GM13977 (cell line): Measurements from ENCODE around the gene TMEM8B.

Experiments
- DNase-seq: peaks from one replicate; pipeline ENCODE4 v3.0.0; 2012; ENCODE audit warnings: low spot score
- in situ Hi-C: fragments of 300-500 bp; cut with MboI; formaldehyde crosslinking; loops from one replicate; pipeline ENCODE4 v1.12.0; 2022; ENCODE audit warnings: low sequenced_read_pairs, low pct_unique_long_range_greater_than_20kb, mixed read lengths, inconsistent platforms; ENCODE audit not compliant: unreplicated experiment
- TF ChIP-seq, protein P1 (sequence below): IDR thresholded peaks from 2 replicates; pipeline ENCODE4 v1.5.1; 2012; ENCODE audit warnings: mild to moderate bottlenecking, control low read depth; ENCODE audit not compliant: insufficient read depth; ENCODE audit errors: extremely low read depth, missing control alignments

TMEM8B gene

GRCh38 chr9:35818341-35818740 lies 10.7 kb upstream of the TMEM8B start:
- in situ Hi-C loops = no loop called here
- TF ChIP-seq, protein P1, sequence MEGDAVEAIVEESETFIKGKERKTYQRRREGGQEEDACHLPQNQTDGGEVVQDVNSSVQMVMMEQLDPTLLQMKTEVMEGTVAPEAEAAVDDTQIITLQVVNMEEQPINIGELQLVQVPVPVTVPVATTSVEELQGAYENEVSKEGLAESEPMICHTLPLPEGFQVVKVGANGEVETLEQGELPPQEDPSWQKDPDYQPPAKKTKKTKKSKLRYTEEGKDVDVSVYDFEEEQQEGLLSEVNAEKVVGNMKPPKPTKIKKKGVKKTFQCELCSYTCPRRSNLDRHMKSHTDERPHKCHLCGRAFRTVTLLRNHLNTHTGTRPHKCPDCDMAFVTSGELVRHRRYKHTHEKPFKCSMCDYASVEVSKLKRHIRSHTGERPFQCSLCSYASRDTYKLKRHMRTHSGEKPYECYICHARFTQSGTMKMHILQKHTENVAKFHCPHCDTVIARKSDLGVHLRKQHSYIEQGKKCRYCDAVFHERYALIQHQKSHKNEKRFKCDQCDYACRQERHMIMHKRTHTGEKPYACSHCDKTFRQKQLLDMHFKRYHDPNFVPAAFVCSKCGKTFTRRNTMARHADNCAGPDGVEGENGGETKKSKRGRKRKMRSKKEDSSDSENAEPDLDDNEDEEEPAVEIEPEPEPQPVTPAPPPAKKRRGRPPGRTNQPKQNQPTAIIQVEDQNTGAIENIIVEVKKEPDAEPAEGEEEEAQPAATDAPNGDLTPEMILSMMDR = no peak
- DNase-seq = no peak

DNA sequence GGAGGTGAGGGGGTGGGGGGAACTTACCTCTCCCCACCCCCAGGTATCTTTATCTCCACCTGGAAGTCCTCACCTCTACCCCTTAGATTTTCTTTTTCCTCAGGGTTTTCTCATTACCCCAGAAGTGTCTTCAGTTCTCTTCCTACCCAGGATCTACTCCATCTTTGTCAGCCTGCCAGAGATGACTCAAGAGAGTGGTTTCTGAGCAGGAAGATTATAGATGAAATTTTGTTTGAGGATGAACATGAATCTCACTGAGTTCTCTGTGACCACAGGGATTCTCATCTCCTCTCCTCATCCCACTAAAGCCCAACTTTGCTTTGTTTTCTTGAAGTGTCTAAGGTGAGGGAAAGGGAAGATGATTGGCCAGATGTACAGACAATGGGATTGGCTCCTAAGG lies 9.0 kb upstream of the TMEM8B start:
- in situ Hi-C loops = loop anchor here (10.0 kb wide), 1 partner anchor 65 kb away; no protein-coding TSS in a partner anchor
- TF ChIP-seq, protein P1 = no peak
- DNase-seq = no peak

- TF ChIP-seq, protein P1 = no peak
- in situ Hi-C loops = loop anchor here (10.0 kb wide), 1 partner anchor 62 kb away; no protein-coding TSS in a partner anchor
- no peak for DNase-seq
Observed at GRCh38 chr9:35822926-35823325, 6.1 kb upstream of the TMEM8B start.

DNA sequence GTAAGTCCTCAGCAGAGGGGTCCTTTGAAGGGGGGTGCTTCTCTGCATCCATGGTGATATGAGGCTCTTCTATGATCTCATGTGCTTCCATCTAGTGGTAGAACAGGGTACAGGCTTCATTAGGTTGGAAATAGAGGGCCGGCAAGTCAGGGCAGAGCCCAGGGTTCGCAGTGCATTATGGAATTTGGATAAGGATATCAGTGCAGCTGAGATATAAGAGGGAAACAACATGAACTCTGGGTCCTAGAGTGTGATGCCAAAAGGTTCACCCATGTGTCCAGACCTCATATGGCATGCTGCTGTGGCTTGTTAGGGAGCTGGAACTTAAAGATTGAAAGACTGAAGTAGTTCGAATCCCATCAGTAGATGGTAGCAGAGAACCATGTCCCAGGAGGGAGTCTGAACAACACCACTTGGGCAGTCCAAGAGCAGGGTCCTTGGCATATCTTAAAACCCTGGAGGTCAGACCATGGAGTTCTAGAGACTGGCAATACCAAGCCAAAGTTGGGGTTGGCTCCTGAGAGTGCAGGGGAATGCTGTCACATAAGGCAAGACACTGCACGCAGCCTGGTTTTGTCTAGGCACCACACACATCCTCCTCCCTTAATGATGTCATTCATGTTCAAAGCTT lies 2.8 kb upstream of the TMEM8B start:
- DNase-seq = peak; percentile 71
- TF ChIP-seq, protein P1 = peak; percentile 74
- in situ Hi-C loops = loop anchor here (10.0 kb wide), 1 partner anchor 59 kb away; no protein-coding TSS in a partner anchor

DNA sequence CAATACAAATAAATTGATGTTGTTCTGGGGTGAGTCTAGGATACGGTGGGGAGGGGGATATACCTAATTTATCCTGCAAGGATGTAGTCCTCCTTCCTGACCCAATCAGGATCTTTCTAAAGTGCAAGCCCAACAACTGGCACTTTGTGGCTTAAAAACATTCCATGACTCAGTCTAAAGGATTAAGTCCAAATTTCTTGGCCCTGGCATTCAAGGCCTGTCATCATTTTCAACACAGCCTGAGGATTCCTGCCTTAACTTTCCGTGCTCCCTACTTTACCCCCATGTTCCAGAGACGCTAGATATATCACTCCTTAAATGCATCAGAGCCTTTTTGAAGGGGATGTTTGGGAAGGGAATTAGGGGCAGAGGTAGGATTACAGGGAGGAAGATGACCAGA lies 1.5 kb upstream of the TMEM8B start:
- in situ Hi-C loops = loop anchor here (10.0 kb wide), 1 partner anchor 57 kb away; no protein-coding TSS in a partner anchor

DNA sequence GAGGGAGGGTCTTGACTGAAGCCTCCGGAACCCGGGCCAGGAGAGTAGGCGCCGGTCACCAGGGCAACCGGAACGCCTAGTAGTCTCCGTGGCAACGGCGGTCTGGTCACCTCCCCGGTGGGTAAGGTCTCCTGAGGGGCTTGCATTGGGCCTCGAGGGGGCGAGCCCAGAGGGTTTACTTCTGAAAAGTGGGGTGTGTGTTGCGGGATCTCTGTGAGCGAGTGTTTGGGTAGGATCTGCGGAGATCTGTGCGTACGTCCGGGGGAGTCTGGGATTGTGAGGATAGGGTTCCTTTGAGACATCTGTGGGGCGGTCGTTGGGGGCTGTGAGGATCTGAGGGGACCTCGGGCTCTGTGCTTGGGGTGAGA lies 328 bp upstream of the TMEM8B start, which contains the start of gene FAM221B:
TSS of gene FAM221B (minus strand) at position 17 of the 368 bp plus-strand sequence. CDS start 2,571 bp downstream, outside the sequence.
- in situ Hi-C loops = loop anchor here (10.0 kb wide), 1 partner anchor 56 kb away; no protein-coding TSS in a partner anchor
- DNase-seq = peak; percentile 29
- TF ChIP-seq, protein P1 = no peak

More for the DNA sequence above, 1.5 kb upstream of the TMEM8B start:
- no peak for DNase-seq
- TF ChIP-seq, protein P1 = no peak

- DNase-seq = no peak
- TF ChIP-seq, protein P1 = no peak
- in situ Hi-C loops = loop anchor here (10.0 kb wide), 1 partner anchor 55 kb away; no protein-coding TSS in a partner anchor
Observed at GRCh38 chr9:35829764-35830096, 702 bp downstream of the TMEM8B start.
